Astrocyte (in vitro differentiated cells and primary cell): ENCODE results near the gene CEP250. TPM values are rescaled to one million over a fixed set of nuclear protein-coding genes. Genes with fewer than 3 reads are reported as not detected.

Source experiments
- DNase-seq: peaks from one replicate; pipeline ENCODE4 v3.0.0-alpha.2; 2010; ENCODE audit warnings: low read depth
- FAIRE-seq: peaks from 2 replicates; lab custom pipeline; 2011; peaks lifted over from hg19 to GRCh38; lab: Jason Lieb, UNC
- H2AFZ ChIP-seq: 2 replicates; pipeline ENCODE4 v1.6.0; 2012; ENCODE audit warnings: low read depth, low read length, inconsistent platforms
- H3K27ac ChIP-seq: 2 replicates; pipeline ENCODE4 v1.5.1; 2011; ENCODE audit warnings: low read depth, low read length, inconsistent platforms
- H3K27me3 ChIP-seq: 2 replicates; pipeline ENCODE4 v1.6.0; 2011; ENCODE audit warnings: low read length, inconsistent platforms; ENCODE audit not compliant: insufficient read depth
- H3K36me3 ChIP-seq: 2 replicates; pipeline ENCODE4 v1.5.1; 2011; ENCODE audit warnings: low read length, inconsistent platforms; ENCODE audit not compliant: insufficient read depth
- H3K4me1 ChIP-seq: 2 replicates; pipeline ENCODE4 v1.5.1; 2011; ENCODE audit warnings: low read length, inconsistent platforms; ENCODE audit not compliant: insufficient read depth
- H3K4me2 ChIP-seq: 2 replicates; pipeline ENCODE4 v1.6.0; 2012; ENCODE audit warnings: low read length, inconsistent platforms
- H3K4me3 ChIP-seq: 2 replicates; pipeline ENCODE4 v1.5.1; 2011; ENCODE audit warnings: low read depth, mild to moderate bottlenecking, low read length, inconsistent platforms; ENCODE audit not compliant: insufficient read depth
- H3K79me2 ChIP-seq: 2 replicates; pipeline ENCODE4 v1.6.0; 2012; ENCODE audit warnings: mild to moderate bottlenecking, low read length, inconsistent platforms; ENCODE audit not compliant: insufficient read depth
- H3K9ac ChIP-seq: 2 replicates; pipeline ENCODE4 v1.6.0; 2012; ENCODE audit warnings: mild to moderate bottlenecking, low read length, inconsistent platforms
- H3K9me3 ChIP-seq: 2 replicates; pipeline ENCODE4 v1.5.1; 2012; ENCODE audit warnings: low read depth, mild to moderate bottlenecking, low read length, inconsistent platforms; ENCODE audit not compliant: insufficient read depth
- H4K20me1 ChIP-seq: 2 replicates; pipeline ENCODE4 v1.6.0; 2012; ENCODE audit warnings: low read length, inconsistent platforms; ENCODE audit not compliant: insufficient read depth
- H3K27ac Mint-ChIP-seq: one replicate; pipeline ENCODE4 v1.8.0; 2021; ENCODE audit warnings: mild to moderate bottlenecking, mixed read lengths; ENCODE audit not compliant: unreplicated experiment
- H3K27me3 Mint-ChIP-seq: one replicate; pipeline ENCODE4 v1.8.0; 2021; ENCODE audit warnings: low read depth, mixed read lengths; ENCODE audit not compliant: unreplicated experiment
- H3K36me3 Mint-ChIP-seq: one replicate; pipeline ENCODE4 v1.8.0; 2021; ENCODE audit warnings: low read depth, mixed read lengths; ENCODE audit not compliant: unreplicated experiment
- H3K4me1 Mint-ChIP-seq: one replicate; pipeline ENCODE4 v1.8.0; 2021; ENCODE audit warnings: low read depth, mixed read lengths; ENCODE audit not compliant: unreplicated experiment
- H3K4me3 Mint-ChIP-seq: one replicate; pipeline ENCODE4 v1.8.0; 2021; ENCODE audit warnings: mild to moderate bottlenecking, moderate library complexity, mixed read lengths; ENCODE audit not compliant: unreplicated experiment
- H3K9me3 Mint-ChIP-seq: one replicate; pipeline ENCODE4 v1.8.0; 2021; ENCODE audit warnings: mild to moderate bottlenecking, mixed read lengths; ENCODE audit not compliant: unreplicated experiment
- CTCF ChIP-seq: IDR thresholded peaks from 2 replicates; pipeline ENCODE4 v1.5.1; 2011; ENCODE audit warnings: low read depth, mild to moderate bottlenecking, inconsistent platforms, low read length, moderate library complexity; ENCODE audit not compliant: insufficient read depth
- EZH2 ChIP-seq: IDR thresholded peaks from 2 replicates; pipeline ENCODE4 v1.6.1; 2012; ENCODE audit warnings: mild to moderate bottlenecking, low read length, inconsistent platforms; ENCODE audit not compliant: insufficient read depth
- total RNA-seq: library from RNA; stranded (reverse); gene quantifications from 2 replicates; pipeline ENCODE4 v1.2.1, GENCODE V29; 2021

The CEP250 gene
- total RNA-seq, 1 donor from 2014 or later, result 107 TPM

DNA sequence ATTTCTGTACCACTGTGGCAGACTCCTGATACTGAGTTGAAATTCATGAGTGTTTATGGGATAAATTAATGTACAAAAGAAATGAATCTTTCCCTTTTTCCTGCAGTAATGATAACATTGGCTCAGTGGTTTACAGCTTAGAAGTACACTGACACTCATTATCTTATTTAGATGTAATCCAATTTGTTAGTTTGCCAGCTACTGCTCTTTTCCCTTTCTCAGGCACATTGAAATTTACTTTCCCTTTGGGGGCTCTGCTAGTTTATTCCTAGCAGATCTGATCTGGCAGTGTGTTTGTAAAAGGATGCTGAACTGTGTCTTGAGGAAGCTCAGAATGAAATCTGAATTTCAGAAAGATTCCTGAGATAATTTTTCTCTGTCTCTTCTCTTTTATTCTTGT is 3.0 kb downstream of the CEP250 start:
- Mint-ChIP-seq H3K4me1 (peaks cover 38% of the 10 kb centered on the region), H3K36me3 (peaks cover 12% of the 10 kb centered on the region), H3K27ac (no peak overlapping the region), H3K27me3 (no peaks in the 10 kb centered on the region), H3K4me3 (peak overlapping the region; percentile 68), H3K9me3 (no peaks in the 10 kb centered on the region)
- H3K27me3 ChIP-seq, result no peaks in the 10 kb centered on the region
- H3K79me2 ChIP-seq, result peaks cover 43% of the 10 kb centered on the region
- no peak overlapping the region for H3K9ac ChIP-seq
- H4K20me1 ChIP-seq, result peaks cover 22% of the 10 kb centered on the region
- DNase-seq (no peak), FAIRE-seq (no peak)
- H3K9me3 ChIP-seq, result no peaks in the 10 kb centered on the region
- no peak for TF ChIP-seq EZH2
- TF ChIP-seq CTCF, result no peak
- no peak overlapping the region for H3K4me2 ChIP-seq
- H2AFZ ChIP-seq, result no peak overlapping the region
- H3K4me1 ChIP-seq, result peaks cover 22% of the 10 kb centered on the region
- H3K36me3 ChIP-seq, result peaks cover 16% of the 10 kb centered on the region
- H3K4me3 ChIP-seq, result no peak overlapping the region
- H3K27ac ChIP-seq, result no peak overlapping the region

GRCh38 chr20:35461620-35462019 is 6.2 kb downstream of the CEP250 start:
- Mint-ChIP-seq H3K9me3 (no peaks in the 10 kb centered on the region), H3K4me1 (peaks cover 26% of the 10 kb centered on the region)
- H2AFZ ChIP-seq, result no peak overlapping the region

More at GRCh38 chr20:35461620-35462019, 6.2 kb downstream of the CEP250 start:
- Histone ChIP-seq H3K9me3 (no peaks in the 10 kb centered on the region), H3K36me3 (peaks cover 27% of the 10 kb centered on the region), H3K4me1 (peaks cover 18% of the 10 kb centered on the region), H4K20me1 (peaks cover 35% of the 10 kb centered on the region), H3K4me3 (no peak overlapping the region), H3K27me3 (no peaks in the 10 kb centered on the region), H3K27ac (no peak overlapping the region), H3K9ac (peak overlapping the region; percentile 45), H3K79me2 (peaks cover 39% of the 10 kb centered on the region), H3K4me2 (no peak overlapping the region)
- Mint-ChIP-seq H3K27me3 (no peaks in the 10 kb centered on the region), H3K27ac (no peak overlapping the region), H3K4me3 (no peak overlapping the region), H3K36me3 (peaks cover 20% of the 10 kb centered on the region)
- DNase-seq (peak; percentile 29), FAIRE-seq (no peak)
- TF ChIP-seq EZH2, result no peak
- no peak for TF ChIP-seq CTCF
